Central memory CD8-positive, alpha-beta T cell (primary cell): ENCODE measurements around the gene TBC1D5.
A peak's percentile ranks its signal among the peaks of the same experiment; 100 is the strongest.

ENCODE experiments used
- ATAC-seq: fragments of 150-1000 bp; cut with Tn5 transposase; replicated peaks from 2 replicates; pipeline ENCODE4 v1.10.0; 2022; ENCODE audit warnings: mild to moderate bottlenecking, moderate FRiP score, moderate number of reproducible peaks; ENCODE audit not compliant: poor library complexity, severe bottlenecking; ENCODE audit errors: extremely low read depth
- DNase-seq, 2 donors: peaks; one replicate each; pipeline ENCODE4 v3.0.0; 2021; ENCODE audit warnings: low spot score in 2 of 2
- H3K27ac Mint-ChIP-seq: one replicate; pipeline ENCODE4 v1.8.0; 2022; ENCODE audit warnings: low read depth, mild to moderate bottlenecking, moderate library complexity, mixed read lengths
- H3K27me3 Mint-ChIP-seq: one replicate; pipeline ENCODE4 v1.8.0; 2022; ENCODE audit warnings: mixed read lengths
- H3K36me3 Mint-ChIP-seq: one replicate; pipeline ENCODE4 v1.8.0; 2022; ENCODE audit warnings: mild to moderate bottlenecking, moderate library complexity, mixed read lengths; ENCODE audit not compliant: insufficient read depth
- H3K4me1 Mint-ChIP-seq: one replicate; pipeline ENCODE4 v1.8.0; 2022; ENCODE audit warnings: mixed read lengths
- H3K4me3 Mint-ChIP-seq: one replicate; pipeline ENCODE4 v1.8.0; 2022; ENCODE audit warnings: mild to moderate bottlenecking, moderate library complexity, mixed read lengths
- H3K9me3 Mint-ChIP-seq: one replicate; pipeline ENCODE4 v1.8.0; 2022; ENCODE audit warnings: mixed read lengths

TBC1D5 gene

GRCh38 chr3:17175187-17175807 is 567.1 kb downstream of the TBC1D5 start:
- ATAC-seq (no peak), DNase-seq (no peak)
- H3K27ac Mint-ChIP-seq = no peak overlapping the region
- no peaks in the 10 kb centered on the region for H3K27me3 Mint-ChIP-seq
- no peak overlapping the region for H3K4me3 Mint-ChIP-seq
- H3K36me3 Mint-ChIP-seq = no peaks in the 10 kb centered on the region
- no peaks in the 10 kb centered on the region for H3K9me3 Mint-ChIP-seq
- H3K4me1 Mint-ChIP-seq = no peaks in the 10 kb centered on the region

- H3K27ac Mint-ChIP-seq = no peak overlapping the region
- DNase-seq = no peak
Observed at GRCh38 chr3:17166369-17166768, 576.1 kb downstream of the TBC1D5 start.

GRCh38 chr3:17162116-17162515 is 580.3 kb downstream of the TBC1D5 start:
- Mint-ChIP-seq H3K4me1 (no peaks in the 10 kb centered on the region), H3K27ac (no peak overlapping the region), H3K36me3 (peaks cover 15% of the 10 kb centered on the region), H3K27me3 (no peaks in the 10 kb centered on the region), H3K9me3 (no peaks in the 10 kb centered on the region), H3K4me3 (no peak overlapping the region)
- no peak for ATAC-seq
- no peak for DNase-seq

More at GRCh38 chr3:17166369-17166768, 576.1 kb downstream of the TBC1D5 start:
- ATAC-seq = no peak
- Mint-ChIP-seq H3K4me3 (no peak overlapping the region), H3K27me3 (no peaks in the 10 kb centered on the region), H3K4me1 (no peaks in the 10 kb centered on the region), H3K36me3 (peaks cover 14% of the 10 kb centered on the region), H3K9me3 (no peaks in the 10 kb centered on the region)

- Mint-ChIP-seq H3K27ac (no peak overlapping the region), H3K4me1 (peaks cover 5% of the 10 kb centered on the region), H3K36me3 (peaks cover 9% of the 10 kb centered on the region), H3K4me3 (no peak overlapping the region), H3K27me3 (no peaks in the 10 kb centered on the region), H3K9me3 (no peaks in the 10 kb centered on the region)
- DNase-seq (no peak), ATAC-seq (no peak)
Observed at GRCh38 chr3:17160597-17160996, 581.8 kb downstream of the TBC1D5 start.

GRCh38 chr3:17158941-17159682 is 583.3 kb downstream of the TBC1D5 start:
- Mint-ChIP-seq H3K9me3 (no peaks in the 10 kb centered on the region), H3K4me3 (no peak overlapping the region), H3K27me3 (no peaks in the 10 kb centered on the region), H3K4me1 (peaks cover 12% of the 10 kb centered on the region), H3K27ac (no peak overlapping the region), H3K36me3 (peaks cover 8% of the 10 kb centered on the region)
- DNase-seq (no peak), ATAC-seq (no peak)

GRCh38 chr3:17157713-17158112 is 584.7 kb downstream of the TBC1D5 start:
- Mint-ChIP-seq H3K4me1 (peaks cover 19% of the 10 kb centered on the region), H3K9me3 (no peaks in the 10 kb centered on the region), H3K27ac (no peak overlapping the region), H3K36me3 (peaks cover 8% of the 10 kb centered on the region), H3K4me3 (no peak overlapping the region), H3K27me3 (no peaks in the 10 kb centered on the region)
- ATAC-seq (no peak), DNase-seq (no peak)

GRCh38 chr3:17156864-17157263 is 585.6 kb downstream of the TBC1D5 start:
- Mint-ChIP-seq H3K27me3 (no peaks in the 10 kb centered on the region), H3K36me3 (peaks cover 8% of the 10 kb centered on the region), H3K27ac (no peak overlapping the region), H3K4me1 (peaks cover 28% of the 10 kb centered on the region), H3K4me3 (no peak overlapping the region), H3K9me3 (no peaks in the 10 kb centered on the region)
- DNase-seq (no peak), ATAC-seq (no peak)

GRCh38 chr3:17155951-17156350 is 586.5 kb downstream of the TBC1D5 start:
- Mint-ChIP-seq H3K36me3 (peaks cover 12% of the 10 kb centered on the region), H3K27me3 (no peaks in the 10 kb centered on the region), H3K27ac (no peak overlapping the region), H3K4me3 (no peak overlapping the region), H3K9me3 (no peaks in the 10 kb centered on the region), H3K4me1 (peaks cover 35% of the 10 kb centered on the region)
- ATAC-seq (no peak), DNase-seq (no peak)

GRCh38 chr3:17154941-17155340 is 587.5 kb downstream of the TBC1D5 start:
- ATAC-seq = no peak
- Mint-ChIP-seq H3K9me3 (no peaks in the 10 kb centered on the region), H3K36me3 (peaks cover 11% of the 10 kb centered on the region)

GRCh38 chr3:17154221-17154620 is 588.2 kb downstream of the TBC1D5 start:
- ATAC-seq = no peak
- H3K9me3 Mint-ChIP-seq = no peaks in the 10 kb centered on the region
- no peak for DNase-seq
- H3K36me3 Mint-ChIP-seq = peaks cover 11% of the 10 kb centered on the region
- peak overlapping the region; percentile 6 for H3K4me3 Mint-ChIP-seq
- peak overlapping the region; percentile 62 for H3K27ac Mint-ChIP-seq
- no peaks in the 10 kb centered on the region for H3K27me3 Mint-ChIP-seq
- H3K4me1 Mint-ChIP-seq = peaks cover 48% of the 10 kb centered on the region

More at GRCh38 chr3:17154941-17155340, 587.5 kb downstream of the TBC1D5 start:
- Mint-ChIP-seq H3K4me1 (peaks cover 43% of the 10 kb centered on the region), H3K4me3 (no peak overlapping the region), H3K27ac (peak overlapping the region; percentile 25), H3K27me3 (no peaks in the 10 kb centered on the region)
- DNase-seq = no peak

GRCh38 chr3:17153209-17153608 is 589.2 kb downstream of the TBC1D5 start:
- Mint-ChIP-seq H3K27me3 (no peaks in the 10 kb centered on the region), H3K9me3 (no peaks in the 10 kb centered on the region), H3K36me3 (peaks cover 11% of the 10 kb centered on the region), H3K27ac (no peak overlapping the region), H3K4me1 (peaks cover 48% of the 10 kb centered on the region), H3K4me3 (no peak overlapping the region)
- DNase-seq (no peak), ATAC-seq (no peak)

- Mint-ChIP-seq H3K36me3 (peaks cover 11% of the 10 kb centered on the region), H3K27ac (peak overlapping the region; percentile 76), H3K4me1 (peaks cover 48% of the 10 kb centered on the region), H3K27me3 (no peaks in the 10 kb centered on the region), H3K9me3 (no peaks in the 10 kb centered on the region), H3K4me3 (peak overlapping the region; percentile 71)
- peak; percentile 50 to 80 for DNase-seq
- ATAC-seq = peak; percentile 91
Observed at GRCh38 chr3:17151598-17152373, 590.6 kb downstream of the TBC1D5 start.
